Measurements from ENCODE around the gene ATG4C. TPM values are rescaled to one million over a fixed set of nuclear protein-coding genes. Genes with fewer than 3 reads are reported as not detected.

Gene ATG4C
- total and polyA plus RNA-seq, 10 of the 15 experiments (the other 5 are each of a cell fraction or from before 2014, with no cell fraction given) = 8.1 to 30.9 (median 18.9) TPM

- Histone ChIP-seq H3K4me1 (ENCODE audit: control insufficient read depth, insufficient read depth, low read length) (no peaks in the 10 kb centered on the region), H3K4me3 (no peak overlapping the region), H3K9ac (ENCODE audit: control insufficient read depth, insufficient read depth, low read length) (no peak overlapping the region), H3K27ac (ENCODE audit: control insufficient read depth, insufficient read depth) (no peak overlapping the region), H3K79me2 (ENCODE audit: control insufficient read depth, insufficient read depth, low read length) (no peaks in the 10 kb centered on the region), H3K36me3 (ENCODE audit: control insufficient read depth in 2 of 2, insufficient read depth in 2 of 2, low read length in 1 of 2) (no peaks in the 10 kb centered on the region), H3K4me2 (ENCODE audit: control insufficient read depth, insufficient read depth) (no peak overlapping the region), H3K27me3 (replicated peaks in 1 of 2; ENCODE audit: control insufficient read depth in 2 of 2, insufficient read depth in 2 of 2, low read length in 1 of 2) (no peaks in the 10 kb centered on the region), H4K20me1 (ENCODE audit: control insufficient read depth, insufficient read depth) (no peaks in the 10 kb centered on the region), H3K9me3 (replicated peaks; ENCODE audit: control insufficient read depth, insufficient read depth, low read length) (no peaks in the 10 kb centered on the region; the same call in 2 of the 3 replicates), H2AFZ (ENCODE audit: control insufficient read depth, low read depth, low read length) (no peak overlapping the region)
- no peak for DNase-seq (ENCODE audit: low read depth, low spot score)
- SMC1A ChIA-PET (ENCODE audit: uncharacterized antibody, unreplicated experiment) = interaction anchor here (1.0 kb wide), 1 partner anchor 83 kb away, joined by 3 read pairs; no protein-coding TSS in a partner anchor
- CTCF ChIA-PET = interaction anchor here (0.7 kb wide), 2 partner anchors 79 to 1486 kb away, joined by 3 read pairs; no protein-coding TSS in a partner anchor
- ATAC-seq = no peak
- BruUV-seq (replicated peaks) = no TSS peak
- no peak for FAIRE-seq
- RAD21 ChIA-PET (ENCODE audit: unreplicated experiment) = no interaction called here
- WGBS (ENCODE audit: insufficient coverage, insufficient replicate concordance, low lambda C conversion rate, missing lambda C conversion rate) = 38% methylated on average over 2 of the region's 2 CpGs
- TF ChIP-seq ZNF24 (IDR thresholded peaks at IDR 0.05) (no peak), RELA (IDR thresholded peaks at IDR 0.05; ENCODE audit: borderline replicate concordance, partially characterized antibody) (no peak), TAF1 (IDR thresholded peaks at IDR 0.05; ENCODE audit: borderline replicate concordance, low read depth, low read length) (no peak), PAX5 (IDR thresholded peaks at IDR 0.05; ENCODE audit: borderline replicate concordance, low read depth, low read length) (no peak), ATF3 (IDR thresholded peaks at IDR 0.05; ENCODE audit: borderline replicate concordance, extremely low read depth, low read depth, low read length) (no peak), POU2F2 (IDR thresholded peaks at IDR 0.05; ENCODE audit: borderline replicate concordance, low read depth, low read length) (no peak), RAD51 (IDR thresholded peaks at IDR 0.05) (no peak), WRNIP1 (IDR thresholded peaks at IDR 0.05; ENCODE audit: borderline replicate concordance, low read depth, low read length) (no peak), FOXK2 (IDR thresholded peaks at IDR 0.05) (no peak), JUND (IDR thresholded peaks at IDR 0.05; ENCODE audit: low read depth, low read length) (no peak), GATAD2B (conservative IDR thresholded peaks at IDR 0.05; ENCODE audit: low read depth) (no peak), SMARCA5 (IDR thresholded peaks at IDR 0.05) (no peak), RFX5 (IDR thresholded peaks at IDR 0.05; ENCODE audit: low read depth, low read length) (no peak), IRF4 (IDR thresholded peaks at IDR 0.05; ENCODE audit: low read depth, low read length) (no peak), NR2F1 (conservative IDR thresholded peaks at IDR 0.05) (no peak)
- TF ChIP-seq, protein P1, sequence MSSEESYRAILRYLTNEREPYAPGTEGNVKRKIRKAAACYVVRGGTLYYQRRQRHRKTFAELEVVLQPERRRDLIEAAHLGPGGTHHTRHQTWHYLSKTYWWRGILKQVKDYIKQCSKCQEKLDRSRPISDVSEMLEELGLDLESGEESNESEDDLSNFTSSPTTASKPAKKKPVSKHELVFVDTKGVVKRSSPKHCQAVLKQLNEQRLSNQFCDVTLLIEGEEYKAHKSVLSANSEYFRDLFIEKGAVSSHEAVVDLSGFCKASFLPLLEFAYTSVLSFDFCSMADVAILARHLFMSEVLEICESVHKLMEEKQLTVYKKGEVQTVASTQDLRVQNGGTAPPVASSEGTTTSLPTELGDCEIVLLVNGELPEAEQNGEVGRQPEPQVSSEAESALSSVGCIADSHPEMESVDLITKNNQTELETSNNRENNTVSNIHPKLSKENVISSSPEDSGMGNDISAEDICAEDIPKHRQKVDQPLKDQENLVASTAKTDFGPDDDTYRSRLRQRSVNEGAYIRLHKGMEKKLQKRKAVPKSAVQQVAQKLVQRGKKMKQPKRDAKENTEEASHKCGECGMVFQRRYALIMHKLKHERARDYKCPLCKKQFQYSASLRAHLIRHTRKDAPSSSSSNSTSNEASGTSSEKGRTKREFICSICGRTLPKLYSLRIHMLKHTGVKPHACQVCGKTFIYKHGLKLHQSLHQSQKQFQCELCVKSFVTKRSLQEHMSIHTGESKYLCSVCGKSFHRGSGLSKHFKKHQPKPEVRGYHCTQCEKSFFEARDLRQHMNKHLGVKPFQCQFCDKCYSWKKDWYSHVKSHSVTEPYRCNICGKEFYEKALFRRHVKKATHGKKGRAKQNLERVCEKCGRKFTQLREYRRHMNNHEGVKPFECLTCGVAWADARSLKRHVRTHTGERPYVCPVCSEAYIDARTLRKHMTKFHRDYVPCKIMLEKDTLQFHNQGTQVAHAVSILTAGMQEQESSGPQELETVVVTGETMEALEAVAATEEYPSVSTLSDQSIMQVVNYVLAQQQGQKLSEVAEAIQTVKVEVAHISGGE (CRISPR knock-in tag; IDR thresholded peaks at IDR 0.05) = no peak
- TF ChIP-seq, protein P2, sequence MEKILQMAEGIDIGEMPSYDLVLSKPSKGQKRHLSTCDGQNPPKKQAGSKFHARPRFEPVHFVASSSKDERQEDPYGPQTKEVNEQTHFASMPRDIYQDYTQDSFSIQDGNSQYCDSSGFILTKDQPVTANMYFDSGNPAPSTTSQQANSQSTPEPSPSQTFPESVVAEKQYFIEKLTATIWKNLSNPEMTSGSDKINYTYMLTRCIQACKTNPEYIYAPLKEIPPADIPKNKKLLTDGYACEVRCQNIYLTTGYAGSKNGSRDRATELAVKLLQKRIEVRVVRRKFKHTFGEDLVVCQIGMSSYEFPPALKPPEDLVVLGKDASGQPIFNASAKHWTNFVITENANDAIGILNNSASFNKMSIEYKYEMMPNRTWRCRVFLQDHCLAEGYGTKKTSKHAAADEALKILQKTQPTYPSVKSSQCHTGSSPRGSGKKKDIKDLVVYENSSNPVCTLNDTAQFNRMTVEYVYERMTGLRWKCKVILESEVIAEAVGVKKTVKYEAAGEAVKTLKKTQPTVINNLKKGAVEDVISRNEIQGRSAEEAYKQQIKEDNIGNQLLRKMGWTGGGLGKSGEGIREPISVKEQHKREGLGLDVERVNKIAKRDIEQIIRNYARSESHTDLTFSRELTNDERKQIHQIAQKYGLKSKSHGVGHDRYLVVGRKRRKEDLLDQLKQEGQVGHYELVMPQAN (conservative IDR thresholded peaks at IDR 0.05) = no peak
- TF ChIP-seq, protein P3, sequence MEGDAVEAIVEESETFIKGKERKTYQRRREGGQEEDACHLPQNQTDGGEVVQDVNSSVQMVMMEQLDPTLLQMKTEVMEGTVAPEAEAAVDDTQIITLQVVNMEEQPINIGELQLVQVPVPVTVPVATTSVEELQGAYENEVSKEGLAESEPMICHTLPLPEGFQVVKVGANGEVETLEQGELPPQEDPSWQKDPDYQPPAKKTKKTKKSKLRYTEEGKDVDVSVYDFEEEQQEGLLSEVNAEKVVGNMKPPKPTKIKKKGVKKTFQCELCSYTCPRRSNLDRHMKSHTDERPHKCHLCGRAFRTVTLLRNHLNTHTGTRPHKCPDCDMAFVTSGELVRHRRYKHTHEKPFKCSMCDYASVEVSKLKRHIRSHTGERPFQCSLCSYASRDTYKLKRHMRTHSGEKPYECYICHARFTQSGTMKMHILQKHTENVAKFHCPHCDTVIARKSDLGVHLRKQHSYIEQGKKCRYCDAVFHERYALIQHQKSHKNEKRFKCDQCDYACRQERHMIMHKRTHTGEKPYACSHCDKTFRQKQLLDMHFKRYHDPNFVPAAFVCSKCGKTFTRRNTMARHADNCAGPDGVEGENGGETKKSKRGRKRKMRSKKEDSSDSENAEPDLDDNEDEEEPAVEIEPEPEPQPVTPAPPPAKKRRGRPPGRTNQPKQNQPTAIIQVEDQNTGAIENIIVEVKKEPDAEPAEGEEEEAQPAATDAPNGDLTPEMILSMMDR (IDR thresholded peaks at IDR 0.05 in 2 of 3, conservative IDR thresholded peaks at IDR 0.05 in 1 of 3; ENCODE audit: control insufficient read depth in 2 of 3, extremely low read depth in 1 of 3, insufficient read depth in 1 of 3, low read depth in 3 of 3, low read length in 3 of 3) = no peak
- in situ Hi-C loops (cut with MboI) = no loop called here
- intact Hi-C loops (cut with micrococcal nuclease; ENCODE audit: unreplicated experiment) = no loop called here
- POLR2A ChIA-PET = no interaction called here
Observed at GRCh38 chr1:62778208-62778607, 5.7 kb upstream of the ATG4C start.
